ENCODE results near the gene ATAD5.
"Not testable (repeated sequence)": the region's sequence is repeated elsewhere in the genome, so short reads cannot be mapped to it uniquely, and the experiment has no call there.

GRCh38 chr17:30814860-30815259, 16.9 kb upstream of the ATAD5 start:
- TF ChIP-seq, protein P1, sequence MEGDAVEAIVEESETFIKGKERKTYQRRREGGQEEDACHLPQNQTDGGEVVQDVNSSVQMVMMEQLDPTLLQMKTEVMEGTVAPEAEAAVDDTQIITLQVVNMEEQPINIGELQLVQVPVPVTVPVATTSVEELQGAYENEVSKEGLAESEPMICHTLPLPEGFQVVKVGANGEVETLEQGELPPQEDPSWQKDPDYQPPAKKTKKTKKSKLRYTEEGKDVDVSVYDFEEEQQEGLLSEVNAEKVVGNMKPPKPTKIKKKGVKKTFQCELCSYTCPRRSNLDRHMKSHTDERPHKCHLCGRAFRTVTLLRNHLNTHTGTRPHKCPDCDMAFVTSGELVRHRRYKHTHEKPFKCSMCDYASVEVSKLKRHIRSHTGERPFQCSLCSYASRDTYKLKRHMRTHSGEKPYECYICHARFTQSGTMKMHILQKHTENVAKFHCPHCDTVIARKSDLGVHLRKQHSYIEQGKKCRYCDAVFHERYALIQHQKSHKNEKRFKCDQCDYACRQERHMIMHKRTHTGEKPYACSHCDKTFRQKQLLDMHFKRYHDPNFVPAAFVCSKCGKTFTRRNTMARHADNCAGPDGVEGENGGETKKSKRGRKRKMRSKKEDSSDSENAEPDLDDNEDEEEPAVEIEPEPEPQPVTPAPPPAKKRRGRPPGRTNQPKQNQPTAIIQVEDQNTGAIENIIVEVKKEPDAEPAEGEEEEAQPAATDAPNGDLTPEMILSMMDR (conservative IDR thresholded peaks at IDR 0.05) = not testable (repeated sequence)
- not testable (repeated sequence) for TF ChIP-seq EZH2 (IDR thresholded peaks at IDR 0.05; ENCODE audit: low read depth)

Measured in PC-9 (cell line).